K562 (cell line): ENCODE measurements around the gene MPRIP. TPM values are rescaled to one million over a fixed set of nuclear protein-coding genes. Genes with fewer than 3 reads are reported as not detected.

Source experiments
- ATAC-seq: fragments of 200-7000 bp; cut with Tn5 transposase; 3 replicates; pipeline ENCODE4 v1.9.1; 2020; ENCODE audit warnings: moderate library complexity
- BruUV-seq: library from RNA; stranded (reverse); fragments of 400-500 nt; replicated peaks from 2 replicates; lab custom pipeline; 2021; lab: Mats Ljungman, UMichigan
- CTCF ChIA-PET: fragments of 300-600 bp; formaldehyde crosslinking; extraction: SDS; loops from one replicate; lab custom pipeline; 2021; ENCODE audit warnings: low intra/inter-chr PET ratio; lab: Yijun Ruan, JAX
- POLR2A ChIA-PET: fragments of 300-600, 350-650 bp; sonication (Branson Sonifier 250); formaldehyde crosslinking; extraction: SDS; loops from one replicate; lab custom pipeline; 2021; ENCODE audit warnings: antibody characterized with exemption, inconsistent platforms; lab: Yijun Ruan, JAX
- DNase-seq, 4 experiments: peaks; one replicate each; pipeline versions ENCODE4 v3.0.0 to v3.0.0-alpha.2; 2011 to 2018; ENCODE audit warnings: low spot score in 3 of 4, mixed read lengths in 3 of 4; ENCODE audit errors: extremely low read depth in 1 of 4
- FAIRE-seq: peaks from 2 replicates; lab custom pipeline; 2011; peaks lifted over from hg19 to GRCh38; lab: Jason Lieb, UNC
- H2AFZ ChIP-seq: 2 replicates; pipeline ENCODE4 v1.6.0; 2011; ENCODE audit warnings: low read depth, low read length, control low read depth, inconsistent platforms
- H3K27ac ChIP-seq: fragments of 200-600 bp; 3 replicates; pipeline ENCODE4 v1.8.0; 2011; ENCODE audit warnings: low read depth, mild to moderate bottlenecking, control low read depth, inconsistent platforms, low read length, moderate library complexity, mixed read lengths; ENCODE audit errors: extremely low read depth
- H3K27me3 ChIP-seq, 2 experiments: fragments of 300-600 bp in 1 of 2; 2 replicates in 1 of 2; 3 replicates in 1 of 2; pipeline versions ENCODE4 v1.6.0 to v1.8.0; 2011; ENCODE audit warnings: inconsistent platforms in 2 of 2, low read length in 2 of 2, mild to moderate bottlenecking in 1 of 2, mixed read lengths in 1 of 2, moderate library complexity in 1 of 2; ENCODE audit not compliant: control insufficient read depth in 2 of 2, insufficient read depth in 2 of 2
- H3K36me3 ChIP-seq: fragments of 300-600 bp; 3 replicates; pipeline ENCODE4 v1.8.0; 2011; ENCODE audit warnings: mild to moderate bottlenecking, low read length, inconsistent platforms; ENCODE audit not compliant: control insufficient read depth, insufficient read depth
- H3K4me1 ChIP-seq, 2 experiments: fragments of 200-600 bp in 1 of 2; replicated peaks in 1 of 2; 2 replicates in 1 of 2; 3 replicates in 1 of 2; pipeline versions ENCODE4 v1.5.1 to v1.8.0; 2011; ENCODE audit warnings: inconsistent platforms in 2 of 2, low read length in 2 of 2, mild to moderate bottlenecking in 1 of 2, mixed read lengths in 1 of 2, moderate library complexity in 1 of 2; ENCODE audit not compliant: control insufficient read depth in 2 of 2, insufficient read depth in 2 of 2
- H3K4me2 ChIP-seq: 2 replicates; pipeline ENCODE4 v1.6.1; 2011; ENCODE audit warnings: low read length, control low read depth, inconsistent platforms, mixed read lengths; ENCODE audit not compliant: insufficient read depth
- H3K4me3 ChIP-seq: fragments of 200-600 bp; sonication (generic), shearing (Covaris generic); 2 replicates; pipeline ENCODE4 v1.5.1; 2016; ENCODE audit warnings: control low read depth, inconsistent platforms
- H3K79me2 ChIP-seq: fragments of 200-600 bp; 3 replicates; pipeline ENCODE4 v1.8.0; 2011; ENCODE audit warnings: low read length, inconsistent platforms; ENCODE audit not compliant: control insufficient read depth, insufficient read depth
- H3K9ac ChIP-seq, 2 experiments: 2 replicates each; pipeline versions ENCODE4 v1.6.0 to v1.6.1; 2011; ENCODE audit warnings: low read depth in 2 of 2, low read length in 2 of 2, control low read depth in 1 of 2, inconsistent platforms in 1 of 2, mild to moderate bottlenecking in 1 of 2, mixed read lengths in 1 of 2; ENCODE audit not compliant: insufficient read depth in 1 of 2
- H3K9me1 ChIP-seq: one replicate; pipeline ENCODE4 v1.6.0; 2011; ENCODE audit warnings: inconsistent platforms, mild to moderate bottlenecking, low read length, moderate library complexity; ENCODE audit not compliant: control insufficient read depth, insufficient read depth
- H3K9me3 ChIP-seq: replicated peaks from 2 replicates; pipeline ENCODE4 v1.5.1; 2011; ENCODE audit warnings: low read depth, low read length, inconsistent platforms; ENCODE audit not compliant: control insufficient read depth, insufficient read depth
- H4K20me1 ChIP-seq: replicated peaks from 2 replicates; pipeline ENCODE4 v1.6.1; 2011; ENCODE audit warnings: low read length, inconsistent platforms, mixed read lengths; ENCODE audit not compliant: control insufficient read depth, insufficient read depth
- CBFA2T2 ChIP-seq: fragments of 450-650 bp; conservative IDR thresholded peaks from 2 replicates; pipeline ENCODE4 v1.6.1; 2017; ENCODE audit warnings: mild to moderate bottlenecking
- DDX20 ChIP-seq: fragments of 450-650 bp; IDR thresholded peaks from 2 replicates; pipeline ENCODE4 v1.6.1; 2016; ENCODE audit warnings: missing genetic modification characterization, low read depth, mild to moderate bottlenecking, missing compliant biosample characterization, moderate library complexity
- NFYB ChIP-seq: IDR thresholded peaks from 2 replicates; pipeline ENCODE4 v1.6.1; 2011; ENCODE audit warnings: mild to moderate bottlenecking, moderate library complexity; ENCODE audit not compliant: insufficient read length; ENCODE audit errors: extremely low read depth
- POLR2AphosphoS5 ChIP-seq: IDR thresholded peaks from 2 replicates; pipeline ENCODE4 v1.6.1; 2011; ENCODE audit warnings: mild to moderate bottlenecking, low read depth, low read length, moderate library complexity; ENCODE audit not compliant: control insufficient read depth, insufficient read depth
- ZNF311 ChIP-seq: fragments of 250-450 bp; sonication (Bioruptor Pico); IDR thresholded peaks from 2 replicates; pipeline ENCODE4 v1.4.0; 2020; ENCODE audit warnings: mild to moderate bottlenecking, moderate library complexity
- WGBS: fragments of 100-300 bp; shearing (Covaris generic); methylation state at CpG from one replicate; pipeline ENCODE4 v1.1.6; 2016; ENCODE audit warnings: low coverage, mixed read lengths; ENCODE audit not compliant: insufficient coverage; ENCODE audit errors: missing lambda C conversion rate; 5-methylcytosine and 5-hydroxymethylcytosine counted together
- in situ Hi-C: fragments of 300-500 bp; cut with MboI; formaldehyde crosslinking; loops from 4 replicates; pipeline ENCODE4 v1.15.0; 2018; ENCODE audit warnings: inconsistent platforms, mixed read lengths
- intact Hi-C: fragments of 100-400 bp; cut with micrococcal nuclease; formaldehyde crosslinking; loops from 2 replicates; pipeline ENCODE4 v1.14.2; 2022
- polyA plus RNA-seq, 8 experiments: library from polyadenylated mRNA; depleted of rRNA in 4 of 8; stranded (reverse) in 5 of 8; unstranded in 3 of 8; fragments of >200 nt; fragmentation: Nextera tagmentation in 2 of 8; fragmentation: Illumina TruSeq in 1 of 8; extraction: Ambion mirVana in 2 of 8; extraction: Trizol in 1 of 8; gene quantifications; 2 replicates each; pipeline versions ENCODE4 v1.2.1 to v1.2.3, GENCODE V29; 2011 to 2014; ENCODE audit warnings: inconsistent platforms in 1 of 8, missing spikeins in 1 of 8
- total RNA-seq, 7 experiments: library from RNA; depleted of rRNA in 6 of 7; stranded (reverse); fragments of >200 nt in 6 of 7; fragmentation: Illumina TruSeq in 2 of 7; extraction: Trizol in 2 of 7; gene quantifications; 2 replicates each; pipeline versions ENCODE4 v1.2.1 to v1.2.3, GENCODE V29; 2011 to 2021; ENCODE audit warnings: low replicate concordance in 1 of 7

The MPRIP gene
- total and polyA plus RNA-seq, 9 of the 15 experiments (the other 6 are each of a cell fraction or from before 2014, with no cell fraction given): 10.0 to 72.6 (median 30.1) TPM

GRCh38 chr17:17093764-17094163, 51.5 kb downstream of the MPRIP start (continued):
- TF ChIP-seq NFYB: no peak
- TF ChIP-seq POLR2AphosphoS5: no peak

GRCh38 chr17:17096438-17097178, 54.4 kb downstream of the MPRIP start:
- H3K9me3 ChIP-seq: no peaks in the 10 kb centered on the region
- ChIA-PET CTCF (no interaction called here), POLR2A (interaction anchor here (0.5 kb wide), 1 partner anchor 12 kb away, joined by 3 read pairs; no protein-coding TSS in a partner anchor)
- intact Hi-C loops (no loop called here), in situ Hi-C loops (no loop called here)
- H3K79me2 ChIP-seq: no peaks in the 10 kb centered on the region
- H3K4me2 ChIP-seq: no peak overlapping the region
- H3K9ac ChIP-seq: no peak overlapping the region
- no peak overlapping the region for H3K27ac ChIP-seq
- no peaks in the 10 kb centered on the region for H3K36me3 ChIP-seq
- H3K4me1 ChIP-seq: peaks cover 3 to 8% of the 10 kb centered on the region in 2 experiments; a peak in 3 of 5 replicates
- peaks cover 3% of the 10 kb centered on the region for H4K20me1 ChIP-seq
- no peak for ATAC-seq
- DNase-seq: no peak
- H2AFZ ChIP-seq: no peak overlapping the region
- TF ChIP-seq DDX20: no peak
- TF ChIP-seq CBFA2T2: no peak
- no peak for TF ChIP-seq ZNF311 (CRISPR knock-in tag)
- H3K9me1 ChIP-seq: no peaks in the 10 kb centered on the region
- FAIRE-seq: no peak
- 75% methylated on average over 7 of the region's 7 CpGs for WGBS
- no TSS peak for BruUV-seq
- H3K27me3 ChIP-seq: no peaks in the 10 kb centered on the region
- no peak overlapping the region for H3K4me3 ChIP-seq
